GM10248 (cell line): ENCODE measurements around the gene PRR20C.
"Not testable (repeated sequence)": the region's sequence is repeated elsewhere in the genome, so short reads cannot be mapped to it uniquely, and the experiment has no call there.

ENCODE experiments used
- CTCF ChIA-PET: fragments of 300-600 bp; sonication (Branson Sonifier 250); formaldehyde crosslinking; extraction: SDS; loops from one replicate; lab custom pipeline; 2021; ENCODE audit warnings: antibody characterized with exemption; lab: Yijun Ruan, JAX
- POLR2A ChIA-PET: fragments of 350-650 bp; sonication (Branson Sonifier 250); formaldehyde crosslinking; extraction: SDS; loops from one replicate; lab custom pipeline; 2020; ENCODE audit warnings: antibody characterized with exemption; lab: Yijun Ruan, JAX
- DNase-seq: peaks from one replicate; pipeline ENCODE4 v3.0.0; 2012; ENCODE audit errors: extremely low spot score
- TF ChIP-seq, protein P1 (sequence below): IDR thresholded peaks from 2 replicates; pipeline ENCODE4 v1.5.1; 2012; ENCODE audit warnings: mild to moderate bottlenecking, low read depth; ENCODE audit errors: extremely low read depth, missing control alignments, control extremely low read depth

PRR20C gene

DNA sequence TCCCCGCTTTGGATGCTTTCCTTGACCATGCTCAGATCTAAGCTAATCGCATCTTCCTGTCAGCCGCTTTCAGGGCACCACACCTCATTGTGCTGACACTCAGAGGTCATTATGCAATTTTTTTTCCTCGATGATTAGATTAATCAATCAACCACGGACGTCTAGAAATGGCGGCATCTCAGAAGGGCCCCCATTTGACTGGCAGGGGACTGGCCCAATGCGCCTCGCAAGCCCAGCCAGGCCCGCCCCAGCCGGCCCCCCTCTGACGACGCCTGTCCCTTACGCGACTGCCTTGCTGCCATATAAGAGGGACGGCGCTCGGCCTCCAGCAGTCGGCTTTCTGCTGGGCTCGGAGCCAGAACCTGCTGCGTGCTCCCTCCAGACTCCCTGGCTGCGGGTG, at the start of gene PRR20C:
TSS of gene PRR20C (plus strand) at position 301 of the 400 bp plus-strand sequence. CDS start 387 bp downstream, outside the sequence.
- POLR2A ChIA-PET, CTCF ChIA-PET: not testable (repeated sequence)

DNA sequence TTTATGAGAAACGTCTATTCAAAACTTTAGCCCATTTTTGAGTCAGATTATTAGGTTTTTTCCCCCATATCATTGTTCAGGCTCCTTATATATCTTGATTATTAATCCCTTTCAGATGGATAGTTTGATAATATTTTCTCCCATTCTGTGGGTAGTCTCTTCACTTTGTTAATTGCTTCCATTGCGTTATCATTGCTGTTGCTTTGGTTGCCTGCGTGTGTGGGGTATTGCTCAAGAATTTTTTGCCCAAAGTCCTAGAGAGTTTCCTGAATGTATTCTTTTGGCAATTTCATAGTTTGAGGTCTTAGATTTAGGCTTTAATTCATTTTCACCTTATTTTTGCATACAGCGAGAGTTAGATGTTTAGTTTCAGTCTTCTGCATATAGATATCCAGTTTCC, 38.9 kb upstream of the PRR20C start:
- TF ChIP-seq, protein P1, sequence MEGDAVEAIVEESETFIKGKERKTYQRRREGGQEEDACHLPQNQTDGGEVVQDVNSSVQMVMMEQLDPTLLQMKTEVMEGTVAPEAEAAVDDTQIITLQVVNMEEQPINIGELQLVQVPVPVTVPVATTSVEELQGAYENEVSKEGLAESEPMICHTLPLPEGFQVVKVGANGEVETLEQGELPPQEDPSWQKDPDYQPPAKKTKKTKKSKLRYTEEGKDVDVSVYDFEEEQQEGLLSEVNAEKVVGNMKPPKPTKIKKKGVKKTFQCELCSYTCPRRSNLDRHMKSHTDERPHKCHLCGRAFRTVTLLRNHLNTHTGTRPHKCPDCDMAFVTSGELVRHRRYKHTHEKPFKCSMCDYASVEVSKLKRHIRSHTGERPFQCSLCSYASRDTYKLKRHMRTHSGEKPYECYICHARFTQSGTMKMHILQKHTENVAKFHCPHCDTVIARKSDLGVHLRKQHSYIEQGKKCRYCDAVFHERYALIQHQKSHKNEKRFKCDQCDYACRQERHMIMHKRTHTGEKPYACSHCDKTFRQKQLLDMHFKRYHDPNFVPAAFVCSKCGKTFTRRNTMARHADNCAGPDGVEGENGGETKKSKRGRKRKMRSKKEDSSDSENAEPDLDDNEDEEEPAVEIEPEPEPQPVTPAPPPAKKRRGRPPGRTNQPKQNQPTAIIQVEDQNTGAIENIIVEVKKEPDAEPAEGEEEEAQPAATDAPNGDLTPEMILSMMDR, result no peak
- ChIA-PET POLR2A (no interaction called here), CTCF (no interaction called here)
- DNase-seq, result no peak

More for the DNA sequence above, at the start of gene PRR20C:
- DNase-seq, result not testable (repeated sequence)

DNA sequence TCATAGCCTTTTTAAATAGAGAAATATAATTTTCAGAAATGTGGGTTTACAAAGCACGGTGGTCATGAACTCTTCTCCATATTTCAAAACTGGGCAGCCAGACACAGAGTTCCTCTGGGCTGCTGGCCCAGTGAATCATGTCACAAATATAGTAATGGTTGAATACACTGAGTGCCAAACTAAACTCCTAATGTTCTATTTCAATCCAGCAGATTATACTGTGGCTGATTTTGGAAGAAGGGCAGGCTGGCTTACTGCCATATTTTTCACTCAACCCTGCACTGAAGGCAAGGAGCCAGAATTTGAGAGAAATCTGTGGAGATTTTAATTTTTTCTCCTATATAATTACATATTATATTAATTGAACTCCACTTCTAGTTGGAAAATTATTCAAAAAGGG, 30.2 kb upstream of the PRR20C start:
- CTCF ChIA-PET, result no interaction called here
- TF ChIP-seq, protein P1, result no peak
- DNase-seq, result no peak
- POLR2A ChIA-PET, result no interaction called here

DNA sequence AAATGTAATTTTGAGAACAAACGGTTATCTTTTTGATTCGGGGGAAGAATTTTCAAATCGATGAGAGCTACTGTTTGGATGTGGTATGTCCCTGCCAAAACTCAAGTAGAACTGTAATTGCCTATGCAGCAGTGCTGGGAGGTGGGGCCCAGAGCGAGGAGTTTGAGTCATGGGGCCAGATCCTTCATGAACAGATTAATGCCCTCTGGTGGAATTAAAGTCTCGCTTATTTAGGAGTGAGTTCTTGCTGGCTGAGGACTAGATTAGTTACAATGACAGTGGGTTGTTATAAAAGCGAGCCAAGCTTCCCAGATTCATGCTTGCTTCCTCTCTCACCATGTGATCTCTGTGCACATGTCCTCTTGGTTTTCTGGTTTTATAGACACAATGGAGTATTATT, 25.0 kb upstream of the PRR20C start:
- no peak for DNase-seq
- TF ChIP-seq, protein P1, result no peak
- ChIA-PET CTCF (interaction anchor here (0.9 kb wide), 1 partner anchor 10 kb away, joined by 3 read pairs; no protein-coding TSS in a partner anchor), POLR2A (no interaction called here)

DNA sequence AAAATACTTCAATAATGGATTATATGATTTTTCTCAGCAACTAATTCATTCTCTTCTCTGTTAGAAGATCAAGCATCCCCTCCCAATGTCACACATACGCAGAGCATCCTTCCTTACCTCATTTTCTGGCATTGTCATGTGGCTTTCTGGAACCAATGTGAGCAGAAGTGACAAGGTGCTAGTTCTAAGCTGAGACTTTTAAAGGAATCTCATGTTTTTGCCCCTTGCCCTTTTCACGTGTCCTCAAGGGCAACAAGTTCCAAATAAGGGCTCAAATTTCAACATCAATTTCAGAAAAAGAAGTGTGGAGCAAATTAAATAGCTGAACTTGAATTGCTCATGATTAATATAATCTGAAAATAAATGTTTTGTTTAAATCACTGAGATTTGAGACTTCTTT, 17.8 kb upstream of the PRR20C start:
- POLR2A ChIA-PET, result no interaction called here
- CTCF ChIA-PET, result no interaction called here

DNA sequence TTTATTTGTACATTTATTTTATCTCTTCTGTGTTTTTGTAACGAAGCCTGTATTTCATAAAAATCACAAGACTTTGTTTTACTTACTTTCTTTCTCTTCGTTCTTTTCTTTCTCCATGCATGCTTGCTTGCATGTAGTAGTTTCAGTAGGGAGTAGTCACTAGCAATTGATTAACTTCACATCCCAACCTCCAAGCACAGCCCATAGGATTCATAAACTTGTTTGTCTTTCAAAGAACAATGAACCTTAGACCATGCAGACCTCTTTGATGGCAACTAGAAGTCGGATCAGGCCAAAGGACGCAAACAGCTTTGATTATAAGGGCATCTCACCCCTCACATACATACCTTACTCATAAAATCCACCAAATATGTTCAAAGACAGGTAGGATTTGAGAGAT, 16.3 kb upstream of the PRR20C start:
- CTCF ChIA-PET, result no interaction called here
- POLR2A ChIA-PET, result no interaction called here
- no peak for DNase-seq
- TF ChIP-seq, protein P1, result no peak

More for the DNA sequence above, 17.8 kb upstream of the PRR20C start:
- DNase-seq, result no peak
- TF ChIP-seq, protein P1, result no peak

DNA sequence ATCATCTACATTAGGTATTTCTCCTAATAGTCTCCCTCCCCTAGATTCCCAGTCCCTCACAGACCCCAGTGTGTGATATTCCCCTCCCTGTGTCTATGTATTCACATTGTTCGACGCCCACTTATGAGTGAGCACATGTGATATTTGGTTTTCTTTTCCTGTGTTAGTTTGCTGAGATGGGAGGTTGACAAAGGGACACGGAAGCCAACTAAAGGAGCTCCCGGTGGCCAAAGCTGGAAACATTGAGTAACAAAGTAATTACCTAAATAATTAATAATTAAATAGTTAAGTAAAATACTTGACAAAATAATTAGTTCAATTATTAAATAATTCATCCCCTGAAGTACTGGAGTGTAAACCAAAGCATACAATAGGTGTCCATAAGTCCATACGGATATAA, 14.9 kb upstream of the PRR20C start:
- DNase-seq, result no peak
- ChIA-PET CTCF (no interaction called here), POLR2A (no interaction called here)
- TF ChIP-seq, protein P1, result no peak

DNA sequence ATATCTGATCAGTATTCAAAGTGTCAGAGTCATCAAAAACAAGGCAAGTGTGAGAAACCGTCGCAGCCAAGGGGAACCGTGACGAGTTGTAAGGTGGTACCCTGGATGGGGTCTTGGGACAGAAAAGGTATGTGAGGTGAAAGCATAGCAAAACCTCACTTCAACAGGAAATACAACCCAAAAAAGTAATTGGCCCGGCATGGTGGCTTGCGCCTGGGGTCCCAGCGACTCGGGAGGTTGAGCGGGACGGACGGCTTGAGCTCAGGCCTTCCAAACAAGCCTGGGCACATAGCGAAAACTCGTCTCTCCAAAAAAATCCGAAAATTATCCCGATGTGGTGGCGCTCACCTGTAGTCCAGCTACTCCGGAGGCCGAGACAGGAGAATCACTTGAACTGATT, 14.1 kb upstream of the PRR20C start:
- CTCF ChIA-PET, POLR2A ChIA-PET, DNase-seq: not testable (repeated sequence)

DNA sequence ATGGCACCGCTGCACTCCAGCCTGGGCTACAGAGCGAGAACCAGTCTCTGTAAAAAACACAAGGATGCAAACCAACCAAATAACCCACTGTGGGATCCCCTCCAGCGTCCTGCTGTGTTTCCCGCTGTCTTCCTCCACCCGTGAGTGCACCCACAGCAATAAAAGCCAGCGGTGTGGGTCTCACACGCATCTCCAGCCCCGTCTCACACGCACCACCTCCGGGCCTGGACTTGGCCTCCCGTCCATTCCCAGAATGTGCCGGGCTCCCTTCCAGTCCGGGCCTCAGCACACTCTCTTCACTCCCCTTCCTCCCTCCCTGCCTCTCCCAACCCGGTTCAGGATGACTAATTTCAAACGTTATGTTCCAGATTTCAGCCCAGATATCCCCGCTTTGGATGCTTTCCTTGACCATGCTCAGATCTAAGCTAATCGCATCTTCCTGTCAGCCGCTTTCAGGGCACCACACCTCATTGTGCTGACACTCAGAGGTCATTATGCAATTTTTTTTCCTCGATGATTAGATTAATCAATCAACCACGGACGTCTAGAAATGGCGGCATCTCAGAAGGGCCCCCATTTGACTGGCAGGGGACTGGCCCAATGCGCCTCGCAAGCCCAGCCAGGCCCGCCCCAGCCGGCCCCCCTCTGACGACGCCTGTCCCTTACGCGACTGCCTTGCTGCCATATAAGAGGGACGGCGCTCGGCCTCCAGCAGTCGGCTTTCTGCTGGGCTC, 13.5 kb upstream of the PRR20C start, which contains the start of gene PRR20A:
TSS of gene PRR20A (plus strand) at position 684 of the 734 bp plus-strand sequence. CDS start 387 bp downstream, outside the sequence.
- POLR2A ChIA-PET, DNase-seq, CTCF ChIA-PET: not testable (repeated sequence)

DNA sequence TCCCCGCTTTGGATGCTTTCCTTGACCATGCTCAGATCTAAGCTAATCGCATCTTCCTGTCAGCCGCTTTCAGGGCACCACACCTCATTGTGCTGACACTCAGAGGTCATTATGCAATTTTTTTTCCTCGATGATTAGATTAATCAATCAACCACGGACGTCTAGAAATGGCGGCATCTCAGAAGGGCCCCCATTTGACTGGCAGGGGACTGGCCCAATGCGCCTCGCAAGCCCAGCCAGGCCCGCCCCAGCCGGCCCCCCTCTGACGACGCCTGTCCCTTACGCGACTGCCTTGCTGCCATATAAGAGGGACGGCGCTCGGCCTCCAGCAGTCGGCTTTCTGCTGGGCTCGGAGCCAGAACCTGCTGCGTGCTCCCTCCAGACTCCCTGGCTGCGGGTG, 6.7 kb upstream of the PRR20C start, which contains the start of gene PRR20B:
TSS of gene PRR20B (plus strand) at position 301 of the 400 bp plus-strand sequence. CDS start 387 bp downstream, outside the sequence.
- DNase-seq, POLR2A ChIA-PET, CTCF ChIA-PET: not testable (repeated sequence)
